ENCODE data around the gene TPM4.

The TPM4 gene

DNA sequence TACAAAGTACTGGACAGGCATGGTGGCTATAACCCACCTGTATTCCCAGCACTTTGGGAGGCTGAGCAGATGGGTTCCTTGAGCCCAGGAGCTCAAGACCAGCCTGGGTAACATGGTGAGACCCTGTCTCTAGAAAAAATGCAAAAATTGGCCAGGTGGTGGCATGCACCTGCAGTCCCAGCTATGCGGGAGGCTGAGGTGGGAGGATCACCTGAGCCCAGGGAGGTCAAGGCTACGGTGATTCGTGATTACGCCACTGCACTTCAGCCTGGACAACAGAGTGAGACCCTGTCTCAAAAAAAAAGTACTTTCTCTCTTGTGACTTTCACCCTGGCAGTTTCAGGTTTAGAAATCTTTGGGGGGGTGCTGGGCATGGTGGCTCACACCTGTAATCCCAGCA lies 24.2 kb downstream of the TPM4 start:
- no peak overlapping the region for H3K4me3 ChIP-seq (ENCODE audit: low read depth, low read length)
- TF ChIP-seq, protein P1, sequence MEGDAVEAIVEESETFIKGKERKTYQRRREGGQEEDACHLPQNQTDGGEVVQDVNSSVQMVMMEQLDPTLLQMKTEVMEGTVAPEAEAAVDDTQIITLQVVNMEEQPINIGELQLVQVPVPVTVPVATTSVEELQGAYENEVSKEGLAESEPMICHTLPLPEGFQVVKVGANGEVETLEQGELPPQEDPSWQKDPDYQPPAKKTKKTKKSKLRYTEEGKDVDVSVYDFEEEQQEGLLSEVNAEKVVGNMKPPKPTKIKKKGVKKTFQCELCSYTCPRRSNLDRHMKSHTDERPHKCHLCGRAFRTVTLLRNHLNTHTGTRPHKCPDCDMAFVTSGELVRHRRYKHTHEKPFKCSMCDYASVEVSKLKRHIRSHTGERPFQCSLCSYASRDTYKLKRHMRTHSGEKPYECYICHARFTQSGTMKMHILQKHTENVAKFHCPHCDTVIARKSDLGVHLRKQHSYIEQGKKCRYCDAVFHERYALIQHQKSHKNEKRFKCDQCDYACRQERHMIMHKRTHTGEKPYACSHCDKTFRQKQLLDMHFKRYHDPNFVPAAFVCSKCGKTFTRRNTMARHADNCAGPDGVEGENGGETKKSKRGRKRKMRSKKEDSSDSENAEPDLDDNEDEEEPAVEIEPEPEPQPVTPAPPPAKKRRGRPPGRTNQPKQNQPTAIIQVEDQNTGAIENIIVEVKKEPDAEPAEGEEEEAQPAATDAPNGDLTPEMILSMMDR (IDR thresholded peaks at IDR 0.05; ENCODE audit: borderline replicate concordance, insufficient read depth, low read depth, low read length), result no peak

DNA sequence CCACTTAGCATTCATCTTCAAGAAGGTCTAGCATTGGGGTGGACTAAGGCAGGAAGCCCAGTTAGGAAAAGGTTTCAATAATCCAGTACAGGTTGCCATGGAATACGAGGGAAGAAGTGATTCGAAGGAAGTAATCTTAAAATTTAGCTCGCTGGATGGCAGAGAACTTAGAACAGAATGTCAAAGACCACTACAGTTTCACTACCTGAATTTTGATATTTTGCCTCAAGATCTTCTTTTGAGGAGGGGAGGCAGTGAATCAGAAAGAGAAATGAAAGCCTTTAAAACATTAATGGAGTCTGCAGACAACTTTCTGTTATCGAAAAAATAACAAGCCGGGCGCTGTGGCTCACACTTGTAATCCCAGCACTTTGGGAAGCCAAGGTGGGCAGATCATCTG lies 28.4 kb downstream of the TPM4 start:
- no peak overlapping the region for H3K4me3 ChIP-seq (ENCODE audit: low read depth, low read length)
- TF ChIP-seq, protein P1 (IDR thresholded peaks at IDR 0.05; ENCODE audit: borderline replicate concordance, insufficient read depth, low read depth, low read length), result no peak

DNA sequence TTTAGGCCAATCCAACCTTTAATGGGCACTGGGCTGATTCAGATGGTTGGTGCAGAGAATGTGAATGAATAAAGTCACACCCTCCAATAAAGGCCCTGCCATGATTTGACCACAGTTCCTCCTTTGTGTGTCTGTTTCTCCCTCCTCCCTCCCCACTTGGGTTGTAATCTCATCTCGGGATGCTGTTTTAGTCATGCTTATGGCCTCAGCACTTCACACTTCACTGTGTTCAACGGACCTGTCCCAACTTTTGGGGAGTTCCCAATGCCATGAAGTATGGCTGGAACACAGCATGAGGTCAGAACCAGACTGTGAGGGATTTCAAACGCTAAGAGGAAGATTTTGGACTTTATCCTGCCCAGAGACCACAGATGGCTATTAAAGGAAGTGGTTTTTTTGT lies 29.8 kb downstream of the TPM4 start:
- no peak overlapping the region for H3K4me3 ChIP-seq (ENCODE audit: low read depth, low read length)
- TF ChIP-seq, protein P1 (IDR thresholded peaks at IDR 0.05; ENCODE audit: borderline replicate concordance, insufficient read depth, low read depth, low read length), result no peak

DNA sequence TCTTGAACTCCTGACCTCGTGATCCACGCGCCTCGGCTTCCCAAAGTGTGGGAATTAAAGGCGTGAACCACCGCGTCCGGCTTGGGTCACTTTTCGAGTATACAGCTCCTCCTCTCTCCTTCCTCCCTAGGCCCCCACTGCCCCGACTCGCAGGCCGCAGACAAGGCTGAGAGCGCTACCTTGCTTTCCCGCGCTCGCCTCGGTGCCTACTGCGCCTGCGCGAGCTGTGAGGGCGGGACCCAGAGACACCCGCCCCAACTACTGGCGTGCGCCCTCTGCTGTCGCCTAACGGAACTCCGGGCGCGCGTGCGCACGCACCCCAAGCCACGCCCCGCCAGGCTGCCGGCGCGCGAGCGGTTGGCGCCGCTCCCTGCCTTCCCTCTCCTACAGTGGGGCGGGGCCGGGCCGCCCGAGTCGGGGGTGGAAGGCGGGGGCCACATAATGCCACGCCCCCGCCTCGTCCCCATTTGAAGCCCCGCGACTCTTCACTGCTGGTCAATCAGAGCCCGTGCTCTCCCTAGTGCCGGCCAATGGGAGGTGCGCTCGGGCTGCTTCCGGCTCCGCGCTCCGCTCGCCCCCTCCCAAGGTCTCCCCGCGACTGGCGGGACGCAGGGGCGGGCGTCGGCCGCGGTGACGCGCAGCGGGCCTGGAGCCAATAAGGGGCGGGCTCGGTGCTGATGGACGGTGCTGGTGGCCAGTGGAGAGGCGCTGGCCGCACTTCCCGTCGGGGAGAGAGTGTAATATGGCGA lies 35.0 kb downstream of the TPM4 start, which contains the start of gene RAB8A:
Gene RAB8A (plus strand): TSS at position 730 of the 749 bp plus-strand sequence. CDS start 13 bp downstream, at position 743.
- peak within 1 kb of the TSS; percentile 93 for H3K4me3 ChIP-seq (ENCODE audit: low read depth, low read length)
- TF ChIP-seq, protein P1 (IDR thresholded peaks at IDR 0.05; ENCODE audit: borderline replicate concordance, insufficient read depth, low read depth, low read length), result peak; percentile 96

DNA sequence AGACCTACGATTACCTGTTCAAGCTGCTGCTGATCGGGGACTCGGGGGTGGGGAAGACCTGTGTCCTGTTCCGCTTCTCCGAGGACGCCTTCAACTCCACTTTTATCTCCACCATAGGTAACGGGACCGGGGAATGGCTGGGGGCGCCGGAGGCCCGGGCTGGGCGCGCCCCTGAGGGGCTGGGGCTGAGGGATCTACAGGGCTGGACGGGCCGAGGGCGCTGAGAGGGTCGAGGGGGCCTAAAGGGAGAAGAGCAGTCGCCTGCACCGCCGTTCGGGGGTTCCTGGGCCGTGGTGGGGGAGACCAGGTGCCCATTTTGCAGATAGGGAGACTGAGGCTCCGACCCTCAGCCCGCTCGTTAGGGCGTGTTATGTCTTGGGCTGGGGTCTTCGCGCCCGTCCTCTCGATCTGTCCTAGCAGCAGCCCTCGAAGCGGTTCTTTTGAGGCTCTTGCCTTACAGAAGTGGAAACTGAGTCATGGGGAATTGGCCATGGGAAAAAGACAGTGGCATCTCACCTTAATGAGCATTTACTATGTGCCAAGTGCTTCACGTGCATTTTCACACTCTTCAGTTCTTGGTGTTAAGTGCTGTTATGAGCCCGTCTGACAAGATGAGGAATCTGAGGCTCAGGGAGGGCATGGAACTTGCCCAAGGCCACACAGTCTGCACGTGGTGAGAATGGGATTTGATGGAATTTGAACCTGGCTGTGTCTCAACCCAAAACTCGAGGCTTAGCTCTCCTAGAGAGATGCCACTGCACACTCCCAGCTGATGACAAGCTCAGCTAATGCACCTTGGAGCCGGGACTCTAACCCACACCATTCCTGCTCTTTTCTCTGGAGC lies 35.8 kb downstream of the TPM4 start:
- TF ChIP-seq, protein P1 (IDR thresholded peaks at IDR 0.05; ENCODE audit: borderline replicate concordance, insufficient read depth, low read depth, low read length), result no peak

DNA sequence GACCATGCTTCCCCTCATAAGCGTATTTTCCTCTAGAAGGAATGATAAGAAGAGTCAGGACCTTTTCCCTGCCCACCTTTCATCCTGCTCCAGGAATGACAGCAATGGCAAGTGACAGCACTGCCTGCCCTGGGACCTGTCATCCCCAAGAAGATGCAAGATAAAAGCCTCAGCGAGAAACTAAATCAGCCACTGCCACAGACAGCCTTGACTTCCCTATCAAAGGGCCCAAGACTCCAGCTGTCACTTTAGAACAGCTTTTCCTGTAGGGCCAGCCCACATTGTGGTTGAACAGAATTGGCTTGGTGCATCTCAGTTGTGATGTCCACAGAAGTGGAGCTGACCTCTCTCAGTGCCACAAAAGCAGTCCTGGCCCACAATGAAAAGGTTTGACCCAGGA lies 36.5 kb downstream of the TPM4 start:
- H3K4me3 ChIP-seq (ENCODE audit: low read depth, low read length), result peak overlapping the region; percentile 93
- TF ChIP-seq, protein P1 (IDR thresholded peaks at IDR 0.05; ENCODE audit: borderline replicate concordance, insufficient read depth, low read depth, low read length), result no peak

More for the DNA sequence above, 35.8 kb downstream of the TPM4 start:
- H3K4me3 ChIP-seq (ENCODE audit: low read depth, low read length), result peak overlapping the region; percentile 93
